K562 (cell line): Measurements from ENCODE around the gene XRRA1. TPM values are rescaled to one million over a fixed set of nuclear protein-coding genes. Genes with fewer than 3 reads are reported as not detected.

Source experiments
- AFF1 ChIP-seq, 2 experiments: fragments of 450-650 bp; IDR thresholded peaks; 2 replicates each; pipeline ENCODE4 v1.6.1; 2018; ENCODE audit warnings: mild to moderate bottlenecking in 2 of 2, low read depth in 1 of 2; ENCODE audit not compliant: partially characterized antibody in 2 of 2
- ATF1 ChIP-seq, 2 experiments: fragments of 450-650 bp in 1 of 2; IDR thresholded peaks; 2 replicates each; pipeline ENCODE4 v1.6.1; 2016; ENCODE audit warnings: missing compliant biosample characterization in 1 of 2, missing genetic modification characterization in 1 of 2
- ATF2 ChIP-seq: sonication (generic); formaldehyde crosslinking; IDR thresholded peaks from 2 replicates; pipeline ENCODE4 v1.8.1; 2022; ENCODE audit warnings: missing genetic modification reagents
- CEBPB ChIP-seq: fragments of 450-650 bp; IDR thresholded peaks from 2 replicates; pipeline ENCODE4 v1.6.1; 2016; ENCODE audit warnings: missing genetic modification characterization, missing compliant biosample characterization
- CREB3L1 ChIP-seq: fragments of 450-650 bp; IDR thresholded peaks from 2 replicates; pipeline ENCODE4 v1.6.1; 2014; ENCODE audit warnings: low read depth, mild to moderate bottlenecking, moderate library complexity, borderline replicate concordance
- DACH1 ChIP-seq: fragments of 450-650 bp; IDR thresholded peaks from 2 replicates; pipeline ENCODE4 v1.6.1; 2018; ENCODE audit not compliant: partially characterized antibody
- HDAC1 ChIP-seq, 2 experiments: fragments of 450-650 bp; IDR thresholded peaks; 2 replicates each; pipeline ENCODE4 v1.6.1; 2016 to 2017; ENCODE audit warnings: inconsistent platforms in 1 of 2, mild to moderate bottlenecking in 1 of 2, moderate library complexity in 1 of 2
- HEY1 ChIP-seq: fragments of 250-450 bp; sonication (Bioruptor Pico); IDR thresholded peaks from 2 replicates; pipeline ENCODE4 v1.5.0; 2020; ENCODE audit warnings: mild to moderate bottlenecking, moderate library complexity, borderline replicate concordance
- ID3 ChIP-seq, 2 experiments: fragments of 250-450 bp in 1 of 2; fragments of 450-650 bp in 1 of 2; sonication (Bioruptor Pico) in 1 of 2; IDR thresholded peaks; 2 replicates each; pipeline versions ENCODE4 v1.6.1 to v1.8.0; 2016 to 2021; ENCODE audit warnings: mild to moderate bottlenecking in 2 of 2, moderate library complexity in 2 of 2, missing compliant biosample characterization in 1 of 2, missing genetic modification characterization in 1 of 2
- KDM1A ChIP-seq, 2 experiments: fragments of 450-650 bp; IDR thresholded peaks; 2 replicates each; pipeline ENCODE4 v1.6.1; 2016; ENCODE audit warnings: mild to moderate bottlenecking in 2 of 2
- KLF13 ChIP-seq: fragments of 450-650 bp; IDR thresholded peaks from 2 replicates; pipeline ENCODE4 v1.6.1; 2016; ENCODE audit warnings: missing genetic modification characterization, low read depth, mild to moderate bottlenecking, missing compliant biosample characterization, moderate library complexity, borderline replicate concordance
- MXI1 ChIP-seq: IDR thresholded peaks from 2 replicates; pipeline ENCODE4 v1.6.1; 2011; ENCODE audit warnings: low read depth, mild to moderate bottlenecking, improper control_type of control experiment, low read length
- PHF8 ChIP-seq: fragments of 200-600 bp; sonication (generic); IDR thresholded peaks from 2 replicates; pipeline ENCODE4 v1.6.1; 2012; ENCODE audit warnings: mixed run types, mild to moderate bottlenecking, inconsistent platforms, low read length, moderate library complexity, borderline replicate concordance
- PML ChIP-seq: IDR thresholded peaks from 2 replicates; pipeline ENCODE4 v1.6.1; 2012; ENCODE audit warnings: low read length, inconsistent platforms
- RBFOX2 ChIP-seq: fragments of 200-400 bp; formaldehyde crosslinking; IDR thresholded peaks from 2 replicates; pipeline ENCODE4 v1.6.1; 2017; ENCODE audit warnings: low read depth, mild to moderate bottlenecking, low read length, moderate library complexity
- TSC22D4 ChIP-seq: fragments of 450-650 bp; IDR thresholded peaks from 2 replicates; pipeline ENCODE4 v1.6.1; 2016; ENCODE audit warnings: missing genetic modification characterization, missing biosample characterization, control low read depth
- XRCC5 ChIP-seq: fragments of 200-400 bp; formaldehyde crosslinking; IDR thresholded peaks from 2 replicates; pipeline ENCODE4 v1.6.1; 2017; ENCODE audit warnings: low read depth, mild to moderate bottlenecking, low read length
- ZNF431 ChIP-seq: sonication (generic); formaldehyde crosslinking; IDR thresholded peaks from 2 replicates; pipeline ENCODE4 v1.8.0; 2022; ENCODE audit warnings: mild to moderate bottlenecking, missing genetic modification reagents
- ZNF707 ChIP-seq: fragments of 250-450 bp; sonication (Bioruptor Pico); conservative IDR thresholded peaks from 2 replicates; pipeline ENCODE4 v1.8.0; 2022; ENCODE audit warnings: inconsistent platforms, mild to moderate bottlenecking, moderate library complexity
- ZNF75A ChIP-seq: fragments of 450-650 bp; formaldehyde crosslinking; IDR thresholded peaks from 2 replicates; pipeline ENCODE4 v1.4.0; 2020; ENCODE audit warnings: mild to moderate bottlenecking
- polyA plus RNA-seq, 8 experiments: library from polyadenylated mRNA; depleted of rRNA in 4 of 8; stranded (reverse) in 5 of 8; unstranded in 3 of 8; fragments of >200 nt; fragmentation: Nextera tagmentation in 2 of 8; fragmentation: Illumina TruSeq in 1 of 8; extraction: Ambion mirVana in 2 of 8; extraction: Trizol in 1 of 8; gene quantifications; 2 replicates each; pipeline versions ENCODE4 v1.2.1 to v1.2.3, GENCODE V29; 2011 to 2014; ENCODE audit warnings: inconsistent platforms in 1 of 8, missing spikeins in 1 of 8
- total RNA-seq, 7 experiments: library from RNA; depleted of rRNA in 6 of 7; stranded (reverse); fragments of >200 nt in 6 of 7; fragmentation: Illumina TruSeq in 2 of 7; extraction: Trizol in 2 of 7; gene quantifications; 2 replicates each; pipeline versions ENCODE4 v1.2.1 to v1.2.3, GENCODE V29; 2011 to 2021; ENCODE audit warnings: low replicate concordance in 1 of 7

XRRA1 gene
- total and polyA plus RNA-seq, 9 of the 15 experiments (the other 6 are each of a cell fraction or from before 2014, with no cell fraction given): 5.0 to 22.5 (median 16.0) TPM

GRCh38 chr11:74988541-74989259 lies 39.8 kb upstream of the XRRA1 start, which contains the start of gene NEU3 (continued):
- TF ChIP-seq KDM1A (IDR thresholded peaks at IDR 0.05) (no peak), RBFOX2 (peak; percentile 78), HDAC1 (IDR thresholded peaks at IDR 0.05) (peak in 1 of 2 experiments; percentile 72; a peak in 1 of 4 replicates), ZNF75A (CRISPR knock-in tag) (no peak), ID3 (CRISPR knock-in tag; IDR thresholded peaks at IDR 0.05) (no peak), ID3 (tag; IDR thresholded peaks at IDR 0.05) (no peak), ZNF431 (no peak), CREB3L1 (no peak), XRCC5 (0 out of 2 replicates have a peak, but pooled peaks have one; percentile 70), ATF2 (CRISPR knock-in tag) (no peak), AFF1 (IDR thresholded peaks at IDR 0.05; ENCODE audit: low read depth in 1 of 2, partially characterized antibody in 2 of 2) (peak in 1 of 2 experiments; percentile 34), ATF1 (CRISPR knock-in tag; IDR thresholded peaks at IDR 0.05) (no peak), ATF1 (tag; IDR thresholded peaks at IDR 0.05) (no peak), KLF13 (tag) (no peak), DACH1 (no peak), HEY1 (0 out of 2 replicates have a peak, but pooled peaks have one; percentile 43), TSC22D4 (no peak), PML (peak; percentile 16; the same call in 1 of the 2 replicates), CEBPB (tag) (0 out of 2 replicates have a peak, but pooled peaks have one; percentile 36), ZNF707 (CRISPR knock-in tag) (no peak), MXI1 (0 out of 2 replicates have a peak, but pooled peaks have one; percentile 33), PHF8 (peak; percentile 62; the same call in 1 of the 2 replicates)
